ENCODE measurements around the gene PTPRU. TPM values are rescaled to one million over a fixed set of nuclear protein-coding genes. Genes with fewer than 3 reads are reported as not detected.

Gene PTPRU
- total and polyA plus RNA-seq, 2 experiments from 2014 or later = 8.0 to 105 TPM

- H3K4me1 Mint-ChIP-seq = peaks cover 17% of the 10 kb centered on the region
- no peak overlapping the region for H3K4me3 ChIP-seq
- H4K20me1 ChIP-seq (replicated peaks; ENCODE audit: insufficient read depth) = no peaks in the 10 kb centered on the region
- no peak for TF ChIP-seq REST (IDR thresholded peaks at IDR 0.05; ENCODE audit: unreplicated experiment)
- no peak for TF ChIP-seq CREB1 (CRISPR knock-in tag; IDR thresholded peaks at IDR 0.05; ENCODE audit: low read depth)
- TF ChIP-seq NANOG (IDR thresholded peaks at IDR 0.05; ENCODE audit: borderline replicate concordance) = no peak
- no peak for TF ChIP-seq EZH2phosphoT487 (IDR thresholded peaks at IDR 0.05; ENCODE audit: unreplicated experiment)
- TF ChIP-seq CTCF (conservative IDR thresholded peaks at IDR 0.05; ENCODE audit: low read depth in 2 of 2) = no peak
- no peak for TF ChIP-seq ZNF114 (CRISPR knock-in tag; IDR thresholded peaks at IDR 0.05)
- no peak for TF ChIP-seq STAT1 (IDR thresholded peaks at IDR 0.05; ENCODE audit: unreplicated experiment)
- no peak for TF ChIP-seq ETS1 (IDR thresholded peaks at IDR 0.05)
- no peak for TF ChIP-seq JUNB (IDR thresholded peaks at IDR 0.05; ENCODE audit: unreplicated experiment)
- TF ChIP-seq ZNF462 (CRISPR knock-in tag; IDR thresholded peaks at IDR 0.05) = no peak
- no peak for TF ChIP-seq EZH2 (IDR thresholded peaks at IDR 0.05; ENCODE audit: low read depth, unreplicated experiment)
- no peak for TF ChIP-seq ZNF331 (CRISPR knock-in tag; IDR thresholded peaks at IDR 0.05; ENCODE audit: low read depth)
- TF ChIP-seq POLR2AphosphoS5 (IDR thresholded peaks at IDR 0.05; ENCODE audit: low read depth) = no peak
- peak overlapping the region; percentile 49 for H3K4me3 Mint-ChIP-seq
- H3K27ac Mint-ChIP-seq = peak overlapping the region; percentile 42; the same call in 1 of the 2 replicates
- no peak overlapping the region for H2AFZ ChIP-seq
- H3K4me2 ChIP-seq = no peak overlapping the region; the same call in 1 of the 2 replicates
- 0 out of 2 replicates have a peak overlapping the region, but pooled peaks have one; percentile 32 for H3K27ac ChIP-seq (ENCODE audit: low read depth)
- ATAC-seq (no peak), DNase-seq (ENCODE audit: low spot score) (no peak)
- H3K36me3 ChIP-seq (ENCODE audit: insufficient read depth) = no peaks in the 10 kb centered on the region
- H3K27me3 ChIP-seq (ENCODE audit: insufficient read depth) = no peaks in the 10 kb centered on the region
- no peaks in the 10 kb centered on the region for H3K9me3 Mint-ChIP-seq
- no peaks in the 10 kb centered on the region for H3F3A ChIP-seq (replicated peaks; ENCODE audit: low read depth)
- H3K36me3 Mint-ChIP-seq (ENCODE audit: low read depth) = peaks cover 6% of the 10 kb centered on the region; the same call in 2 of the 3 replicates
- H3K27me3 Mint-ChIP-seq (ENCODE audit: insufficient read depth, low read depth, poor library complexity) = peaks cover 8% of the 10 kb centered on the region
- H3K79me2 ChIP-seq (replicated peaks; ENCODE audit: insufficient read depth) = no peaks in the 10 kb centered on the region
- H3K4me1 ChIP-seq (ENCODE audit: insufficient read depth) = peaks cover 5% of the 10 kb centered on the region
- no peaks in the 10 kb centered on the region for H3K9me2 ChIP-seq (ENCODE audit: insufficient read depth)
These were observed 87.9 kb downstream of the PTPRU start for GRCh38 chr1:29324202-29324601.

Data from GM23338 (cell line).